Activated B cell treated with CpG ODN at 0.5 μM for 24 hours (primary cell): ENCODE results near the gene METTL16. TPM values are rescaled to one million over a fixed set of nuclear protein-coding genes. Genes with fewer than 3 reads are reported as not detected.

ENCODE experiments used
- ATAC-seq: fragments of 200-7000 bp; cut with Tn5 transposase; one replicate; pipeline ENCODE4 v1.10.0; 2021; ENCODE audit warnings: low read depth, mild to moderate bottlenecking, moderate library complexity
- CTCF ChIA-PET: fragments of 350-600 bp; sonication (Branson Sonifier 250); formaldehyde crosslinking; loops from one replicate; lab custom pipeline; 2021; ENCODE audit warnings: antibody characterized with exemption; lab: Charles Lee
- POLR2A ChIA-PET: fragments of 350-600 bp; sonication (Branson Sonifier 250); formaldehyde crosslinking; loops from one replicate; lab custom pipeline; 2021; ENCODE audit warnings: antibody characterized with exemption; lab: Charles Lee
- DNase-seq: peaks from one replicate; pipeline ENCODE4 v3.0.0; 2022
- H3K27ac Mint-ChIP-seq: one replicate; pipeline ENCODE4 v1.8.0; 2020; ENCODE audit warnings: mixed read lengths
- H3K27me3 Mint-ChIP-seq: one replicate; pipeline ENCODE4 v1.8.0; 2021; ENCODE audit warnings: mixed read lengths
- H3K36me3 Mint-ChIP-seq: one replicate; pipeline ENCODE4 v1.8.0; 2021; ENCODE audit warnings: low read depth, mixed read lengths
- H3K4me1 Mint-ChIP-seq: one replicate; pipeline ENCODE4 v1.8.0; 2021; ENCODE audit warnings: mixed read lengths
- H3K4me3 Mint-ChIP-seq: one replicate; pipeline ENCODE4 v1.8.0; 2020; ENCODE audit warnings: mild to moderate bottlenecking, mixed read lengths
- H3K9me3 Mint-ChIP-seq: one replicate; pipeline ENCODE4 v1.8.0; 2020; ENCODE audit warnings: mixed read lengths
- CTCF ChIP-seq: fragments of 200-600 bp; IDR thresholded peaks from one replicate; pipeline ENCODE4 v1.8.0; 2022; ENCODE audit warnings: antibody characterized with exemption, mild to moderate bottlenecking
- intact Hi-C: fragments of 100-400 bp; cut with micrococcal nuclease; formaldehyde crosslinking; loops from one replicate; pipeline ENCODE4 v1.15.1; 2024
- total RNA-seq: library from RNA; stranded (reverse); gene quantifications from 2 replicates; pipeline ENCODE4 v1.2.3, GENCODE V29; 2022

METTL16 gene
- total RNA-seq, 1 donor from 2014 or later = 57.2 TPM

GRCh38 chr17:2485970-2486369 lies 25.7 kb downstream of the METTL16 start:
- H3K27me3 Mint-ChIP-seq = no peaks in the 10 kb centered on the region
- DNase-seq (no peak), ATAC-seq (no peak)
- peaks cover 15% of the 10 kb centered on the region for H3K36me3 Mint-ChIP-seq
- H3K27ac Mint-ChIP-seq = no peak overlapping the region
- POLR2A ChIA-PET = interaction anchor here (1.5 kb wide), 1 partner anchor 25 kb away, joined by 3 read pairs; the partner anchor contains the start of gene METTL16
- no peak for TF ChIP-seq CTCF
- H3K9me3 Mint-ChIP-seq = no peaks in the 10 kb centered on the region
- intact Hi-C loops = no loop called here
- CTCF ChIA-PET = no interaction called here
- H3K4me3 Mint-ChIP-seq = no peak overlapping the region
- peaks cover 45% of the 10 kb centered on the region for H3K4me1 Mint-ChIP-seq

- Mint-ChIP-seq H3K27ac (no peak overlapping the region), H3K4me1 (peaks cover 43% of the 10 kb centered on the region), H3K9me3 (no peaks in the 10 kb centered on the region), H3K4me3 (no peak overlapping the region), H3K27me3 (no peaks in the 10 kb centered on the region), H3K36me3 (peaks cover 16% of the 10 kb centered on the region)
- ChIA-PET POLR2A (interaction anchor here (1.5 kb wide), 1 partner anchor 26 kb away, joined by 3 read pairs; the partner anchor contains the start of gene METTL16), CTCF (no interaction called here)
- ATAC-seq (no peak), DNase-seq (no peak)
- intact Hi-C loops = no loop called here
- no peak for TF ChIP-seq CTCF
These were observed 26.1 kb downstream of the METTL16 start for GRCh38 chr17:2485543-2485942.

GRCh38 chr17:2484876-2485275 lies 26.8 kb downstream of the METTL16 start:
- POLR2A ChIA-PET = interaction anchor here (1.5 kb wide), 1 partner anchor 27 kb away, joined by 3 read pairs; the partner anchor contains the start of gene METTL16
- CTCF ChIA-PET = no interaction called here
- no peak for ATAC-seq

GRCh38 chr17:2483084-2483483 lies 28.6 kb downstream of the METTL16 start:
- ChIA-PET POLR2A (no interaction called here), CTCF (no interaction called here)
- Mint-ChIP-seq H3K27me3 (no peaks in the 10 kb centered on the region), H3K9me3 (no peaks in the 10 kb centered on the region), H3K36me3 (peaks cover 30% of the 10 kb centered on the region), H3K4me3 (no peak overlapping the region), H3K27ac (no peak overlapping the region), H3K4me1 (peaks cover 29% of the 10 kb centered on the region)
- ATAC-seq = no peak
- DNase-seq = no peak
- TF ChIP-seq CTCF = no peak
- intact Hi-C loops = no loop called here

More at GRCh38 chr17:2484876-2485275, 26.8 kb downstream of the METTL16 start:
- H3K4me1 Mint-ChIP-seq = peaks cover 39% of the 10 kb centered on the region
- no peak for TF ChIP-seq CTCF
- no peaks in the 10 kb centered on the region for H3K27me3 Mint-ChIP-seq
- no peaks in the 10 kb centered on the region for H3K9me3 Mint-ChIP-seq
- intact Hi-C loops = no loop called here
- H3K36me3 Mint-ChIP-seq = peaks cover 21% of the 10 kb centered on the region
- no peak overlapping the region for H3K27ac Mint-ChIP-seq
- no peak for DNase-seq
- H3K4me3 Mint-ChIP-seq = no peak overlapping the region

GRCh38 chr17:2482218-2482617 lies 29.5 kb downstream of the METTL16 start:
- no peaks in the 10 kb centered on the region for H3K9me3 Mint-ChIP-seq
- no peak for DNase-seq
- peaks cover 30% of the 10 kb centered on the region for H3K4me1 Mint-ChIP-seq
- H3K27ac Mint-ChIP-seq = peak overlapping the region; percentile 9
- H3K36me3 Mint-ChIP-seq = peaks cover 39% of the 10 kb centered on the region
- ATAC-seq = no peak
- ChIA-PET POLR2A (interaction anchor here (0.6 kb wide), 1 partner anchor 1661 kb away, joined by 6 read pairs; the partner anchor contains the start of genes CYB5D2 and ZZEF1), CTCF (no interaction called here)
- no peak for TF ChIP-seq CTCF
- H3K27me3 Mint-ChIP-seq = no peaks in the 10 kb centered on the region
- intact Hi-C loops = no loop called here
- H3K4me3 Mint-ChIP-seq = no peak overlapping the region
